Cardiac fibroblast (primary cell): Measurements from ENCODE around the gene EEF1A1.
A peak's percentile ranks its signal among the peaks of the same experiment; 100 is the strongest.
"Not testable (repeated sequence)": the region's sequence is repeated elsewhere in the genome, so short reads cannot be mapped to it uniquely, and the experiment has no call there.

Source experiments
- DNase-seq, 2 donors: peaks; one replicate each; pipeline versions ENCODE4 v3.0.0 to v3.0.0-alpha.2; 2010; ENCODE audit warnings: low read depth in 2 of 2
- H3K4me3 ChIP-seq, 2 donors: replicated peaks in 1 of 2; 1 replicate in 1 of 2; 2 replicates in 1 of 2; pipeline ENCODE4 v1.5.1; 2011; ENCODE audit warnings: low read depth in 2 of 2, low read length in 2 of 2, mild to moderate bottlenecking in 2 of 2, moderate library complexity in 1 of 2
- CTCF ChIP-seq: IDR thresholded peaks from one replicate; pipeline ENCODE4 v1.5.1; 2011; ENCODE audit warnings: low read depth, mild to moderate bottlenecking, low read length, inconsistent platforms

EEF1A1 gene

GRCh38 chr6:73506246-73506645 is 14.6 kb downstream of the EEF1A1 start:
- no peak overlapping the region for H3K4me3 ChIP-seq
- TF ChIP-seq CTCF, result no peak
- DNase-seq, result no peak

DNA sequence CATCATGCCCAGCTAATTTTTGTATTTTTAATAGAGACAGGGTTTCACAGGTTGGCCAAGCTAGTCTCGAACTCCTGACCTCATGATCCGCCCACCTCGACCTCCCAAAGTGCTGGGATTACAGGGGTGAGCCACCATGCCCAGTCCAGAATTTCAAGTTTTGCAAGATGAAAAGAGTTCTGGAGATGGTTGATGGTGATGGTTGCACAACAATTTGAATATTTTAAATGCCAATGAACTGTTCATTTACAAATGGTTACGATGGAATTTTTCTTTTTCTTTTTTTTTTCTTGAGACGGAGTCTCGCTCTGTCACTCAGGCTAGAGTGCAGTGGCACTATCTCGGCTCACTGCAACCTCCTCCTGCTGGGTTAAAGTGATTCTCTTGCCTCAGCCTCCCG is 15.1 kb downstream of the EEF1A1 start:
- H3K4me3 ChIP-seq, DNase-seq: not testable (repeated sequence)

DNA sequence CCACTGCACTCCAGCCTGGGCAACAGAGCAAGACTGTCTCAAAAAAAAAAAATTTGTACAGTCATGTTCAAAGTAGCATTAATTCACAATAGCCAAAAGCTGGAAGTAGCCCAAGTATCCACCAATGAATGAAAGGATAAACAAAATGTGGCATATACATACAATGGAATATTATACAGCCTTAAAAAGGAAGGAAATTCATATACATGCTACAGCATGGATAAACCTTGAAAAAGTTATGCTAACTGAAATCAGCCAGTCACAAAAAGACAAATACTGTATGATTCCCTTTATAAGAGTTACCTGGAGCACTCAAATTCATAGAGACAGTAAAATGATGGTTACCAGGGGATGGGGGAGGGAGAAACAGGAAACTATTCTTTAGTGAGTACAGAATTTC is 15.7 kb downstream of the EEF1A1 start:
- no peak for DNase-seq
- TF ChIP-seq CTCF, result no peak
- no peak overlapping the region for H3K4me3 ChIP-seq

GRCh38 chr6:73504160-73504559 is 16.7 kb downstream of the EEF1A1 start:
- no peak overlapping the region for H3K4me3 ChIP-seq
- DNase-seq, result no peak
- TF ChIP-seq CTCF, result no peak

DNA sequence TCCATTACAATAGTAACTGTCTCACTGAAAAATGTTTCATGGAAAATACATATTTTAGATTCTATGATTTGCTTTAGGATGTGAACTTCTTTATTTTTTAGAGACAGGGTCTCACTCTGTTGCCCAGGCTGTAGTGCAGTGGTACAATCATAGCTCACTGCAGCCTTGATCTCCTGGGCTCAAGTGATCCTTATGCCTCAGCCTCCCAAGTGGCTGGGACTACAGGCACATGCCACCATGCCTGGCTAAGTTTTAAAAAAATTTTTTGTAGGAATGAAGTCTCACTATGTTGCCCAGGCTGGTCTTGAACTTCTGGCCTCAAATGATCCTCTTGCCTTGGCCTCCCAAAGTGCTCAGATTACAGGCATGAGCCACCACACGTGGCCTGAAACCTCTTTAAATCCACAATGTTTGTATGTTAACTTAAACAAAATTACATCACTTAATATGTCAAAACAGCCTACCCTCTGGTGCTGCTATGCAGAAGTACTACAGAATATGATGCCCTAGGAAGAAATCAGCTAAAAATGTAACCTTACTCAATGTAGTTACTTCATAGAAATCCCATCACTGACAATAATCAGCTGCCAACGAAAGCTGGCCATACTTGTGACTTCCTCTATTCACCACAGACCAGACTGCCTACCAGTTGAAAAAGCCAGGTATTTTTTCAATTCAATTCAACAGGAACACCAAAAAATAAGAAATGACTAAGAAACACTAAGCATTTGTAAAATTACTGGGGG is 17.6 kb downstream of the EEF1A1 start:
- no peak for DNase-seq
- TF ChIP-seq CTCF, result no peak
- H3K4me3 ChIP-seq, result no peak overlapping the region

DNA sequence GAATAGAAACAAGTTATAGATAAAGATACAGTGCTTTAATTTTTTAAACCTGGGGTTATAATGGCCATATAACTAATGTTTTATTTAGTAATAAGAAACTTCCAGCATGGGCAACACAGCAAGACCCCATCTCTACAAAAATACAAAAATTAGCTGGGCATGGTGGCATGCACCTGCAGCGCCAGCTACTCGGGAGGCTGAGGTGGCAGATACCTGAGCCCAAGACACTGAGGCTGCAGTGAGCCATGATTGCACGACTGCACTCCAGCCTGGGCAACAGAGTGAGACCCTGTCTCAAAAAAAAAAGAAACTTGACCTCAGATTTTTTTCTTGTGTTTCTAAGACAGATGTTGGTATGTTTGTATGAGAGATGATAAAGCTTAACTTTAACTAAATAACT is 22.9 kb downstream of the EEF1A1 start:
- TF ChIP-seq CTCF, result no peak
- DNase-seq, result no peak
- no peak overlapping the region for H3K4me3 ChIP-seq

- DNase-seq, result peak in 1 of 2 donors; percentile 24
- no peak for TF ChIP-seq CTCF
- no peak overlapping the region for H3K4me3 ChIP-seq
Observed at GRCh38 chr6:73491377-73491776, 29.5 kb downstream of the EEF1A1 start.
